ENCODE measurements around the gene RGCC.

DNA sequence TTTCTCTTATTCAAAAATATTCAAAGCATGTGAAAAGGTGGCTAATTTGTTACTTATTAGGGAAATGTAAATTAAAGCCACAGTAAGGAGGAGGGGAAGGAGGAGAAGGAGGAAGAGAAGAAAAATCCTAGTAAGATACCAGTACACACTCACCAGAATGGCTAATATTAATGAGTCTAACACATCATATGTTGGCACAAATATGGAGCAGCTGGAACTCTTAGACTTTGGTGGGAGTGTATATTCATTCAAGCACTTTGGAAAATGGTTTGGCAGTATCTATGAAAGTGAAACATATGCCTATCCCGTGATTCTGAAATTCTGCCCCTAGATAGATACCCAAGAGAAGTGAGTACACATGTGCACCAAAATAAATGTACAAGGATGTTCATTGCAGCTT, 38.1 kb upstream of the RGCC start:
- TF ChIP-seq, protein P1, sequence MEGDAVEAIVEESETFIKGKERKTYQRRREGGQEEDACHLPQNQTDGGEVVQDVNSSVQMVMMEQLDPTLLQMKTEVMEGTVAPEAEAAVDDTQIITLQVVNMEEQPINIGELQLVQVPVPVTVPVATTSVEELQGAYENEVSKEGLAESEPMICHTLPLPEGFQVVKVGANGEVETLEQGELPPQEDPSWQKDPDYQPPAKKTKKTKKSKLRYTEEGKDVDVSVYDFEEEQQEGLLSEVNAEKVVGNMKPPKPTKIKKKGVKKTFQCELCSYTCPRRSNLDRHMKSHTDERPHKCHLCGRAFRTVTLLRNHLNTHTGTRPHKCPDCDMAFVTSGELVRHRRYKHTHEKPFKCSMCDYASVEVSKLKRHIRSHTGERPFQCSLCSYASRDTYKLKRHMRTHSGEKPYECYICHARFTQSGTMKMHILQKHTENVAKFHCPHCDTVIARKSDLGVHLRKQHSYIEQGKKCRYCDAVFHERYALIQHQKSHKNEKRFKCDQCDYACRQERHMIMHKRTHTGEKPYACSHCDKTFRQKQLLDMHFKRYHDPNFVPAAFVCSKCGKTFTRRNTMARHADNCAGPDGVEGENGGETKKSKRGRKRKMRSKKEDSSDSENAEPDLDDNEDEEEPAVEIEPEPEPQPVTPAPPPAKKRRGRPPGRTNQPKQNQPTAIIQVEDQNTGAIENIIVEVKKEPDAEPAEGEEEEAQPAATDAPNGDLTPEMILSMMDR (IDR thresholded peaks at IDR 0.05): no peak
- no peak for TF ChIP-seq POLR2A (IDR thresholded peaks at IDR 0.05)

Data from Peyer's patch (tissue), 4 donors.